ENCODE measurements around the gene PLA2G2A.
"Not testable (repeated sequence)": the region's sequence is repeated elsewhere in the genome, so short reads cannot be mapped to it uniquely, and the experiment has no call there.

Gene PLA2G2A, protein sequence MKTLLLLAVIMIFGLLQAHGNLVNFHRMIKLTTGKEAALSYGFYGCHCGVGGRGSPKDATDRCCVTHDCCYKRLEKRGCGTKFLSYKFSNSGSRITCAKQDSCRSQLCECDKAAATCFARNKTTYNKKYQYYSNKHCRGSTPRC

GRCh38 chr1:19979494-19979977 lies at the start of gene PLA2G2A:
Gene PLA2G2A, minus strand, starts transcription at chr1:19979618. Its CDS starts 845 bp downstream, at chr1:19978773.
- peak; percentile 25 for DNase-seq

GRCh38 chr1:20028726-20029125 lies 49.3 kb upstream of the PLA2G2A start:
- no peak for DNase-seq

DNA sequence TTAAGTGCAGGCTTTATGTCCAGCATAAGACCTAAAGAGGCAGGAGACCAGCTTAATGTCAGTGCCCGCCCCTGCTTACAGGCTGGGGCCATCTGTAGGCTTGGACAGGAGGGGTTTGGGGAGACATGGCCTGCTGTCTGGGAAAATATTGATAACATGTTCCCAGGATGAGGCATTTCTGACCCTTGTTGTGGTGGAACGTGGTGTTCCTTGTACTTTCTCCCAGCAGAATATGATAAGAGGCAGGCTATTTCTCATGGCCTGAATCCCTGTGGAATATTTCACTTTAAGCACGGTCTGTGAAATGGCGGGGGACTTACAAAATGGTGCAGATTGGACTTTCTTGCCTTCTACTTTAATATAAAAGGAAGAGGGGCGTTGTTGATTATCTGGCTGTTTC lies 48.7 kb upstream of the PLA2G2A start:
- no peak for DNase-seq

GRCh38 chr1:20017741-20018140 lies 38.3 kb upstream of the PLA2G2A start:
- DNase-seq: no peak

DNA sequence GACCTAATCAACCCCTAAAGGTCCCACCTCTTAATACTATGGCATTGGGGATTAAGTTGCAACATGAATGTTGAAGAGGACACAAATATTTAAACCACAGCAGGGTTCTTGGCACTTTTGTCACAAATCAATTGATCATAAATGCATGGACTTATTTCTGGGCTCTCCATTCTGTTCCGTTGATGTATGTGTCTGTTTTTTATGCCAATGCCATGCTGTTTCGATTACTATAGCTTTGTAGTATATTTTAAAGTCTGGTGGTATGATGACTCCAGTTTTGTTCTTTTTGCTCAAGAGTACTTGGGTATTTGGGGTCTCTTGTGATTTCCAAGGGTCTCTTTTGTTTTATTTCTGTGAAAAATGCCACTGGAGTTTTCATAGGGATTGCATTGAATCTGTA lies 34.7 kb upstream of the PLA2G2A start:
- no peak for DNase-seq

DNA sequence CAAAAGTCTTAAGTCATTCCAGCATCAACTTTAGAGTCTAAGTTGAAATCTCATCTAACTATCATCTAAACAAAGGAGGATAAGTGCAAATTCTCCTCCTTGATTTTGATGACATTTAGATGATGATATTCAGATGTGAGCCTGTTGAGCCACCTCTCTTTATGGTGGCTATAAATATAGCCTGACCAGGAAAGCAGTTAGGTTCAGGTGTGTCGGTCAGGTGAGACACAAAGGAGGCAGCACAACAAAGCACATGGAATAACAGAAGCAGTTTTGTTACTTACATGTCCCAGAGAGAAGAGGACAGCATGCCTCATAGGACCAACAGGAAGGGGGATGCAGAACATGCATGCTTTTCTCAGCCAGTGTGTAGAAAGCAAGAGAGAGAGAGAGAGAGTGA lies 30.6 kb upstream of the PLA2G2A start:
- no peak for DNase-seq

DNA sequence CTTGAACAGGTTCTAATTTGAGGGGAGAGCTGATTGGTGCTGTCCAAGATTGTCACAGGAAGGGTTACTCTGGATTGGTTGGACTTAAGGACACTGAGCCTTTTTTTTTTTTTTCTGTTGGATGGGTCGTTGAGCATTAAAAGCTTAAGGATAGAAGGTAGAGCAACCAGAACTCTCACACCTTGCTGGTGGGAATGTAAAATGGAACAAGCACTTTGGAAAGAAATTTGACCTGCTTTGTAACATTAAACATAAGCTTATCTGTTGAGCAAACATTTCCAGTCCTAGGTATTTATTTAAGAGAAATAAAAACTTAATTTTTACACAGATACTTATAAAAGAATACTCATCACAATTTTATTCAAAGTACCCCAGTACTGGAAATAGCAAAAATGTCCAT lies 29.8 kb upstream of the PLA2G2A start:
- no peak for DNase-seq

DNA sequence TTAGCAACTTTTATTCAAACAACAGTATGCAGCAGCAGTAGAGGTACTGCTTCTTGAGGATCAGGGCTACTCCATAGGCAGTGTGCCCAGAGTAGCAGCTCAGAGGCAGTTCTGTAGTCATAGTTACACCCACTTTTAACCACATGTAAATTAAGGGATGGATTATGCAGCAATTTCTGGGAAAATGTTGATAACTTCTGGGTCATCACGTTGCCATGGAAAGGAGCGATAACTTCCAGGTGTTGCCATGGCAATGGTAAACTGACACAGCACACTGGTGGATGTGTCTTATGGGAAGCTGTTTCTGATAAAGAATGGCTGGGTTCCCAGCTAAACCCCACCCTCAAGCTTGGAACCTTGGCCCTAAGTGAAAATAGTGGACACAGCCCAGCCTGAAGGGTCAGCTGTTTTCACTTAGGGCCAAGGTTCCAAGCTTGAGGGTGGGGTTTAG lies 29.0 kb upstream of the PLA2G2A start:
- peak; percentile 36 for DNase-seq

GRCh38 chr1:19998823-19999222 lies 19.4 kb upstream of the PLA2G2A start:
- not testable (repeated sequence) for DNase-seq

GRCh38 chr1:19990689-19991088 lies 11.3 kb upstream of the PLA2G2A start:
- DNase-seq: no peak

DNA sequence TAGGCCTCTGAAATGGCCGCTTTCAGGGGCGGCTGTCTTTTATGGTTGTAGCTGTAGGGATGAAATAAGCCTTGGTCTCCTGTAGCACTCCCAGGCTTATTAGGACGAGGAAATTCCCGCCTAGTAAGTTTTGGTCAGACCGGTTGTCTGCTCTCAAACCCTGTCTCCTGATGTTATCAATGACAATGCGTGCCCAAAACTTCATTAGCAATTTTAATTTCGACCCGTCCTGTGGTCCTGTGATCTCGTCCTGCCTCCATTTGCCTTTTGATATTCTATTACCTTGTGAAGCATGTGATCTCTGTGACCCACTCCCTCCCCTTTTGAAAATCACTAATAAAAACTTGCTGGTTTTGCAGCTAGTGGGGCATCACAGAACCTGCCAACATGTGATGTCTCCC lies 10.8 kb upstream of the PLA2G2A start:
- not testable (repeated sequence) for DNase-seq

DNA sequence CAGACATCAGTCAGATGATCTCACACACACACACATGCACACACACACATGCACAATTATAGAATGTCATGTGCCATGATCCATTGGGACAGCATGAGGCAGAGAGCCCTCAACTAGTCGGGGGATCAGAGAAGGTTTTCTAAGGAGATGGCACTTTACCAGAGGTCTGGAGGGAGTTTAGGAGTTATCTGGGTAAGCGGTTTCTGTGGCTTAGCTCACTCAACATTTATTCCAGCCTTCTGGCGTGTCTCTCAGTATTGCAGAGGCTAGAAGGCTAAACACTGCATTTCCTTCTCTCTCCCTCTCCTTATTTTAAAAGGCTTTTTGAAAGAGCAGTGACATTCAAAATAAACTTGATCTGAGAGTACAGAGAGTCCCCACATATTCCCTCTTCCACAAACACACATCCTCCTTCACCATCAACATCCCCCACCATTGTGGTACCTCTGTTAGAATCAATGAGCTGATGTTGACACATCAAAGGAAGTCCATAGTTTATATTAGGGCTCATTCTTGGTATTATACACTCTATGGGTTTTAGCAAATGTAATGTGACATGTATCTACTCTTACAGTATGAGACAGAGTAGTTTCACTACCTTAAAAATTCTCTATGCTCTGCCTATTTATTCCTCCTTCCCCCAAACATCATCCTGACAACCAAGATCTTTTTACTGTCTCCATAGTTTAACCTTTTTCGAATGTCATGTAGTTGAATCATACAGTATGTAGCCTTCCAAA lies 9.0 kb upstream of the PLA2G2A start:
- no peak for DNase-seq

DNA sequence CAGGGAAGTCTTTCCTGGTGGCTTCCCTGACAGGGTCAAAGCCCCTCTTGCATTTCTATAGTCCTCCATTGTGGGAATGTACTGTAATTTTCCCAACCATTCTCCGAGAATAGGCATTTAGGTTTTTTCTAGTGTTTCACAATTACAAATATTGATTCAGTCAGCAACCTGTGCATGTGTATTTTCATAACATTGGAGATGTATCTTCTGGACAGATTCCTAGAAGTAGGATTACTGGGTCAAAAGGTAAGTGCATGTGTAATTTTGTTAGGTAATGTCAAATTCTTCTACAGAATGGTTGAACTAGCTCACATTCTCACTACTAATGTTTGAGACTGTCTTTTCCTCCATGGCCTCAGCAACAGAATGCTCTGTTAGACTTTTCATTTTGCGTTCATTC lies 8.3 kb upstream of the PLA2G2A start:
- DNase-seq: no peak

- not testable (repeated sequence) for DNase-seq
Measured at GRCh38 chr1:19984409-19985016, 5.1 kb upstream of the PLA2G2A start.

DNA sequence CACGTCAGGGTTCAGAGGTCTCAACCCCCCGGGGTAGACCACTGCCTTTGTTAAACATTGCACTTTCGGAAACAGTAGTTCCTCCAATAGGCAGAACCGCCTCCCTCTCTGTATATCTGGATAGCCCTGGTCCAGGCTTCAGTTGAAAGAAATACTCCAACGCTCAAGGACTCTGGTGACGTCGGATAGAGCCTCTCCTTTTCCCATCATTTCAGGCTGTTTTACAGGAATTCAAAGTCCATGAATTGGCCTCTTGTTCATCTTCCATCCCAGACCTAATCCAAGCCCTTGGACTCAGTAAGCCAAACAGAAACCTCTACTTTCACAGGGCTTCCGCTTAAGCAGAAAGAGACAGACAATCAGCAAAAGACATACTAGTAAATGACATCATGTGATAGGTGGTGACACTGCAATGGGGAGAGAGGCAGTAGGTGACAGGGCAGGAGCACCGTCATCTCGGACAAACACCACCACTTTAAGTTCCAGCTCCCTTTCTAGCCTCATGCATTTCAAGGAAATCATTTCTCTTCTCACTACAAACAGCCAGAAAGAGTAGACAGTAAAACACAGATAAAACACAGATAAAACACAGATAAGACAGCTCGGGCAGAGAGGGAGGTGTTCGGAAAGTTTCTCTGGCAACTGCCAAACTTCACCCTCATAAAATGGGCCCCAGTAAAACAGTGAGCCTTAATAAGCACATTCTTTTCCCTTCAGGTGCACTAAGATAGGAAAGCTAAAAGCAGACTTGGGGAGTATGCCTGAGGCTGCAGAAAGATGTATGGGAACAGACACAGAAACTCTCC lies 2.3 kb upstream of the PLA2G2A start:
- DNase-seq: no peak

- DNase-seq: no peak
Measured at GRCh38 chr1:19981170-19981506, 1.7 kb upstream of the PLA2G2A start.

GRCh38 chr1:19980314-19980713 lies 896 bp upstream of the PLA2G2A start:
- no peak for DNase-seq

DNA sequence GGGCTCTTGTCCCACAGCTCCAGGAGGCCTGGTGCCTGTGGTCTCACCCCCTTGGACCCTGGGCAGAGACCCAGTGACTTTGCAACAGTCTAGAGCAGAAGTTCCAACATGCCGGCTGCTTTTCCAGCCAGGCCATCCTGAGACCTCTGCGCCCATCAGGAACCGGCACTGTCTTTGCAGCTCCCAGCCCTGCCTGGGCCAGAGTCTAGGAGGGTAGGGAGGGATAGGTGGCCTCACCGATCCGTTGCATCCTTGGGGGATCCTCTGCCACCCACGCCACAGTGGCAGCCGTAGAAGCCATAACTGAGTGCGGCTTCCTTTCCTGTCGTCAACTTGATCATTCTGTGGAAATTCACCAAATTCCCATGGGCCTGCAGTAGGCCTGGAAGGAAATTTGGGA lies 1.3 kb downstream of the PLA2G2A start:
- DNase-seq: no peak

DNA sequence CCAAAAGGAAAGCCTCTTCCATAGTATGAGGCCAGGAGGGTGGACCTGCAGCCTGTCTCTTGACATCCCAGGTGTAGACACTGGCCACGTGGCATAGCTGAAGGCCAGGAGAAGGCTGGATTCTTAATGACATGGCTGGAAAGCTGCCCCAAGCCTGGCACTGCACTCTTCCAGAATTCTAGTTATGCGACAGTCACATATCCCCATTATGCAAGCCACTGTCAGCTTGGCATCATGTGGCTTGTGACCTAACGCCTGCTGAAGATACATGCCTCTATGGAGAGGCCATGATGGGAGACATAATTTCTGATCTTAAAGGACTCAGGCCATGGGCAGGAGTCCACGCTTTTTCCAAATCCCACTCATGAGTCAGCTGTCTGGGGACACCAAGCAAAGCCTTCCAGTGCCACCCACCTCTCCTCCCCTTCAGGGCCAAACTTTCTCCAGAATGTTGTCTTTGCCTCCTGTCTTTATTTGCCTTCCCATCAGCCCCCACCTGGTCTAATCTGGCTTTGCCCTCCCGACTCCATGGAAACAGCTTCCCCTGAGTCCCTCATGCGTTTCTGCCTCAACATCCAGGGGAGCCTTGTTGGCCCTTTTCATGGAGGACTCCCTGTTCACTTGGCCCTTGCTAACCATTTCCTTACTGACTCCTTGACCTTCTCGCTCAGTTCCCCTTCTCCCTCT lies 3.0 kb downstream of the PLA2G2A start:
- DNase-seq: no peak

- DNase-seq: no peak
Measured at GRCh38 chr1:19975423-19976193, 3.8 kb downstream of the PLA2G2A start.

DNA sequence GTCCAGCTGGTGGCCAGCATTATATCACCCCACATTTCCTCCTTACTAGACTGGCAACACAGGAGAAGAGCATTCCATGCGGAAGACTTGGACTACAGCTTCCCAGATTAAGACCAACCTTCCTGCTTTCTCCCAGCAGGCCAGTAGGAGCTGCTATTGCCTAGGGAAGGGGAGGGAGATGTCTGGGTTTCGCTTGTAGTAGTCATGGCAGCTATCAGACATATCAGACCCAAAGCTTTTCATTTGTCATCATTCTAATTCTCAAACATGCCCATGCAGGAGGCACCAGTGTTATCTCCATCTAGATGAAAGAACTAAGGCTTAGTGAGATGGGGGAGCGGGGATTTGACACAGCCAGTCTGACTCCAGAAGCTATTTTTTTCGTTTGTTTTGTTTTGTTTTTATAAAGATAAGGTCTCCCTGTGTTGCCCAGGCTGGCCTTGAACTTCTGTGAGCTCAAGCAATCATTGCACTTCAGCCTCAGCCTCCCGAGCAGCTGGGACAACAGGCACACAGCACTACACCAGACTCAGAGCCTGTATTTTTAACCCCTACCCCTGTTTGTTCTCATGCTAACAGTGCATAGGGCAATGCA lies 4.5 kb downstream of the PLA2G2A start:
- peak; percentile 44 for DNase-seq

GRCh38 chr1:19973616-19974015 lies 5.8 kb downstream of the PLA2G2A start:
- no peak for DNase-seq

Measured in femur (tissue), 1 donor.